GM20000 (cell line): ENCODE data around the gene TCF12.

ENCODE experiments used
- DNase-seq: peaks from one replicate; pipeline ENCODE4 v3.0.0; 2012; ENCODE audit warnings: low spot score
- TF ChIP-seq, protein P1 (sequence below): IDR thresholded peaks from 2 replicates; pipeline ENCODE4 v1.5.1; 2012; ENCODE audit warnings: mild to moderate bottlenecking, control low read depth; ENCODE audit errors: extremely low read depth, missing control alignments

The TCF12 gene

DNA sequence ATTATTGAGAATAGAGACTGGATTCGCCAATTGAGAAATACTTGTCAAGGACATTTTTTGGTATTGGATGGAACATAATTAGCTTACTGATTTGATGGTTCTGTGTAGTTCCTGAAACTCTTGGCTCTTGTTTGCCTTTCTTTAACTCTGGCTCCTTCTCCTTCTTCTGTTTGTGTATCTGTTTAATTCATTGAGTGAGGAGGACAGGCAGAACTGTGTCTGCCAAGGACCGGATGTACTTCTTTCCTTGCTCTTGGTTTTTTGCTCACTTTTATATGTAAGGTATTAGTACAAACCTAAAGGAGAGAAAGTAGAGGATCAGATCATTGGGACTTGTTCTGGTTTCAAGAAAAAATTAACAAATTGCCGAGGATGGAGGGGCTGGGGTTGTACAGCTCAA lies 48.9 kb downstream of the TCF12 start:
- no peak for DNase-seq
- TF ChIP-seq, protein P1, sequence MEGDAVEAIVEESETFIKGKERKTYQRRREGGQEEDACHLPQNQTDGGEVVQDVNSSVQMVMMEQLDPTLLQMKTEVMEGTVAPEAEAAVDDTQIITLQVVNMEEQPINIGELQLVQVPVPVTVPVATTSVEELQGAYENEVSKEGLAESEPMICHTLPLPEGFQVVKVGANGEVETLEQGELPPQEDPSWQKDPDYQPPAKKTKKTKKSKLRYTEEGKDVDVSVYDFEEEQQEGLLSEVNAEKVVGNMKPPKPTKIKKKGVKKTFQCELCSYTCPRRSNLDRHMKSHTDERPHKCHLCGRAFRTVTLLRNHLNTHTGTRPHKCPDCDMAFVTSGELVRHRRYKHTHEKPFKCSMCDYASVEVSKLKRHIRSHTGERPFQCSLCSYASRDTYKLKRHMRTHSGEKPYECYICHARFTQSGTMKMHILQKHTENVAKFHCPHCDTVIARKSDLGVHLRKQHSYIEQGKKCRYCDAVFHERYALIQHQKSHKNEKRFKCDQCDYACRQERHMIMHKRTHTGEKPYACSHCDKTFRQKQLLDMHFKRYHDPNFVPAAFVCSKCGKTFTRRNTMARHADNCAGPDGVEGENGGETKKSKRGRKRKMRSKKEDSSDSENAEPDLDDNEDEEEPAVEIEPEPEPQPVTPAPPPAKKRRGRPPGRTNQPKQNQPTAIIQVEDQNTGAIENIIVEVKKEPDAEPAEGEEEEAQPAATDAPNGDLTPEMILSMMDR: no peak

DNA sequence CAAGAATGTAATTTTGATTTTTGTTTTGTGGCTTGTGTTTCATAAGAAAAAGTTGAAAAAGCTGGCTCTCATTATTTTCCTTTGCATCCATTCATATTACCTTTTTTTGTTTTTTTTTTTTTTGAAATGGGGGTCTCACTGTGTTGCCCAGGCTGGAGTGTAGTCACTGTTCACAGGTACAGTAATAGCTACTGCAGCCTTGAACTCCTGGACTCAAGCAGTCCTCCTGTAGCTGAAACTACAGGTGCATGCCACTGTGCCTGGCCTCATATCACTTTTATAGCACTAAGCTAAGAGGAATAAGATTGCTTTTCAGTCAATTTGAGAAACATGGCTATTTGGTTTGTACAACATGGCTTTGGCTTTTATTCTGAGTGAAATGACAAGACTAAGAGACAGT lies 49.8 kb downstream of the TCF12 start:
- TF ChIP-seq, protein P1: no peak
- no peak for DNase-seq

DNA sequence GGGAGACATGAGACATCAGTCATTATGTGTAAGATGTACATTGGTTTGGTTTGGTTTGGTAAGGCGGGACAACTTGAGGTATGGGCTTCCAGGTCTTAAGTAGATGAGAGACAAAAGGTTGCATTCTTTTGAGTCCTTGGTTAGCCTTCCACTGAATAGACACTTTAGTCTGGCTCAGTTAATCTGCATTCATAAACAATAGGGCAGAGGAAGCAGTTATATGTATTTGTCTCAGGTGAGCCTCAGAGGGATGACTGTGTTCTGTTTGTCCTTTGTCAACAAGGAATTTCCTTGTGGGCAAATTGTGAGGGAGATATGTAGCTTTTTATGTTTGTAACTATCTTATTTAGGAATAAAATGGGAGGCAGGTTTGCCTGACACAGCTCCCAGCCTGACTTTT lies 50.4 kb downstream of the TCF12 start:
- TF ChIP-seq, protein P1: no peak
- DNase-seq: no peak

DNA sequence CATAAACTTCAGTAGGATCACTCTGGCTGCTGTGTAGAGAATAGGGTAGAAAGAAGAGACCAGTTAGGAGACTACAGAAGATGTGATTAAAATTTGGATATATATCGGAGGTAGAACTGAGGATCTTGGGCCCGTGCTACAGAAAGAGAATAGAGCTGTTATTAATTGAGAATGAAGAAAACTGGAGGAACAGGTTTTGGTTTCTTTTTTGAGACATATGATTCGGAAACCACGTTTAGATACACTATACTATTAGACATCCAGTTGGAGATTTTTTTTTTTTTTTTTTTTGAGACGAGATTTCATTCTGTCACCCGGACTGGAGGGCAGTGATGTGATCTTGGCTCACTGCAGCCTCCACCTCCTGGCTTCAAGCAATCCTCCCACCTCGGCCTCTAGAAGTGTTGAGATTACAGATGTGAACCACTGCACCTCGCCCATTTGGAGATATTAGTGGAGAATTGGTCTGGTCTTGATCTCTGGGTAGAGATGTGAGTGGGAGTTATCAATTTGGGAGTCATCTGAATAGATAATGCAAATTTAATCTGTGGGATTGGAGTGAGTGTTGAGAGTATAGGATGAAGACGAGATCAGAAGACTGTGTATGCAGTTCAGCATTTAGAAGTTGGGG lies 50.9 kb downstream of the TCF12 start:
- DNase-seq: no peak
- TF ChIP-seq, protein P1: no peak

DNA sequence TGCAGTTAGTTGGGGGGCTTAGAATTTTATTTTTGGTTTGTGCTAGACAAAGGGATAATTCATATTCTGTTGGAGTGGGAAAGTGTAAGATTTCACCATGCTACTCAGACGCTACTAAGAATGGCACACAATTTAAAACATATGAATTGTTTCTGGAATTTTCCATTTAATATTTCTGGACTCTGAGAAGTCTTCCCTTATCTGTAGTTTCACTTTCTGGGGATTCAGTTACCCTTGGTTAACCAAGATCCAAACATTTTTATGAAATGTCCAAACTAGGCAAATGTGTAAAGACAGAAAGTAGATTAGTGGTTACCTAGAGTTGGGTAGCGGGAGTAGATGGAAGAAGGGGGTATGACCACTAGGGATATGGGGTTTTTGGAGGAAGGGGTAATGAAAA lies 53.1 kb downstream of the TCF12 start:
- TF ChIP-seq, protein P1: no peak

DNA sequence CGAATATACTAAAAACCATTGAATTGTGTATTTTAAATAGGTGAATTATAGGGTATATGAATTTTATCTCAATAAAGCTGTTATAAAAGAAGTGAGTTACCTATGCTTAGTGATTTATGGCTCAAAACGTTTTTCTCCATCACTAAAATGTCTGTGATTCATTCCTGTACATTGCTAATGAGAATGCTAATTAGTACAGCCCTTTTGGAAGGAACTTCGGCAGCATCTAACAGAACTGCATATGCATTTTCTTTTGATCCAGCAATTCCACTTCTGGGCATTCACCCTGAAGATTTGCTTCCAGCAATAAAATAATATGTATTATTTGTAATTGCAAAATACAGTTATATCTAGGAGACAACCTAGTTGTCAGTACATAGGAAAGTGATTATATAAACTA lies 53.6 kb downstream of the TCF12 start:
- no peak for DNase-seq
- TF ChIP-seq, protein P1: no peak

More for the DNA sequence above, 53.1 kb downstream of the TCF12 start:
- no peak for DNase-seq

DNA sequence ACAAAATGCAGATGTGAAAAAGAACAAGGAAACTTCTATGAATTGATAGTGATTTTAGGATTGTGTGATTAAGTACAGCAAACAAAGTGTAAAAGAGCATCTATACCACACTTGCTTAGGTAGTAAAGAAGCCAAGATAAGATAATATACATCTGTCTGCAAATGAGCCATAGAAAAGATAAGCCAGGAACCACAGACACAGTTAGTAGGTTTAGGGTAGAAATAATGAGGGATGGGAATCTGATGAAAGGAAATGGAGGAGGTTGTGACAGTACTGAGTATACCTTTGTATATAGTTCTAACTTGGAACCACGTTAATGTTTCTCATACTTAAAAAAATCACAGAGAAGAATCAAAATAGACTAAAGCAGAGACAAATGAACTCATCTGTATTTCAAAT lies 54.0 kb downstream of the TCF12 start:
- TF ChIP-seq, protein P1: no peak
- DNase-seq: no peak
